Inferior parietal cortex (tissue), 1 donor: ENCODE data around the gene PAK1.
"Not testable (repeated sequence)": the region's sequence is repeated elsewhere in the genome, so short reads cannot be mapped to it uniquely, and the experiment has no call there.

Experiments
- DNase-seq: peaks from one replicate; pipeline ENCODE4 v3.0.0-alpha.2; 2016; ENCODE audit errors: extremely low spot score

PAK1 gene

DNA sequence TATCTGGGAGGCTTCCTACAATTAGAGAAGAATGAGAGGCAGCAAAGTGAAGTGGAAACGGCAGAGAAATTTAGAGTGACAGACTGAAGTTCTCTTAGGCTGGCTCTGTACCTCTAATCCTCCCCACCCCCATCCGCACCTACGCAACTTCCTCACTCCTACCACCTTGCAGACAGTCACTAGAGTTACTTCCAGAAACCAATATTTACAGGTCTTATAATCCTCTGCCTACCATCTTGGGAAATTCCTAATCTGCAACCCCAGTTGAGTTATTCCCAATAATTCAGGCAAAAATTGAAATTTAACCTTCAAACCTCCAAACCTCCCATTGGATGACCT, 71.7 kb downstream of the PAK1 start:
- no peak for DNase-seq

DNA sequence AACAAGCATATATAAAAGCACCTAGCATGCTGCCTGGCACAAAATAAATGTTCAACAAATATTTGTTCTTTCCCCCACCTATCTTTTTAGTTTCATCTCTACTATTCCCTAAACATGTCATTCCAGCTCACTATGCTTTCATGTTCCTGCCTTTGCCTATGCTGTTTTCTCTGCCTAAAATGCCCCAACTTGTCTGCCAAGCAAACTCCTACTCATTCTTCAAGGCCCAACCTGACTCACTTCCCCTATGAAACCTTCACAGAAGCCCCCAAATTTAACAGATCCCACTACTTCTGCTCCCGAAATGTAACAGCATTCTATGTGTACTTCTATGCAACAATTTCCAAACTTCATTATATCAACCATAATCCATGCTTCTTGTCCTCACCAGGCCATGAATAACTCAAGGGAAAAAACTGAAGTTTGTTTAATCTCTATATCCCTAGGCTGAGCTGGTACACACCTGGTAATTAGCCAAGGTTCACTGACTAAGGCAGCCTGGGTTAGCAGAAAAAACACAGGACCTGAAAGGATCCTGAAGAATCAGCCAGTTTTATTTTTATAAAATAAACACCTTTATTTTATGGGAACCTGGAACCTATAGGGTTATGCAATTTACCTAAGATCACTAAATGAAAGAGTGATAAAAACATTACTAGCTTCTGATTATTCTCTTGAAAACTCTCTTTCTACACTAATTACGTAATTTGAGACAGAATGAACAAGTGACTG, 72.2 kb downstream of the PAK1 start:
- no peak for DNase-seq

DNA sequence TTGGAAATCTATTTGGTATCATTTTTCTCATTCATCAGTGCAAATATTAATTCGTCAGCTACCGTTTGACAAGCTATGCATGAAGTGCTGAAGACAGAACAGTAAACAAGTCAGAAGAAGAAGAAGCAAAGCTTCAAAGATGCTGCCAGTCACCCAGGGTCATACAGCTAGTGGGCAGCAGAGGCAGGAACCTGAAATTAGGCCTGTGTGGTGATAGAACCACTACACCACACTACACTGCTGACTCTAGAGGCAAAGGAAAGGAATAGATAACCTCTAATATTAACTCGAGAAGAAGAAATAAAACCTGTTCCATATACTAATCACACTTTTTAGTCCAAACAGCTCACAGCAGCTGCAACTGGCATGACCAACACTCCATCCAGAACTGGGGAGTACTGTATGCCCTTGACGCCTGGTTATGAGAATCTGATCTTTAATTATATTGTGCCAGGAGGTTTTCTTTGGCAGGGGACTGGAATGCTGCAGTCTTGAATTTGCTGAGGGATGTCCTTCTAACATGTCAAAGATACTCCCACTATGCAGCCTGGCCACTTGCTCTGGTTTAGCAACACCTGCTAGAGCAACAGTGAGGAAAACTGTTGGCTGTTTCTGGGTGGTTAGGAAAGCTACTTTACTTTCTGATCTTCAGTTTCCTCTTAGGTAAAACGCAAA, 73.0 kb downstream of the PAK1 start:
- DNase-seq: no peak

DNA sequence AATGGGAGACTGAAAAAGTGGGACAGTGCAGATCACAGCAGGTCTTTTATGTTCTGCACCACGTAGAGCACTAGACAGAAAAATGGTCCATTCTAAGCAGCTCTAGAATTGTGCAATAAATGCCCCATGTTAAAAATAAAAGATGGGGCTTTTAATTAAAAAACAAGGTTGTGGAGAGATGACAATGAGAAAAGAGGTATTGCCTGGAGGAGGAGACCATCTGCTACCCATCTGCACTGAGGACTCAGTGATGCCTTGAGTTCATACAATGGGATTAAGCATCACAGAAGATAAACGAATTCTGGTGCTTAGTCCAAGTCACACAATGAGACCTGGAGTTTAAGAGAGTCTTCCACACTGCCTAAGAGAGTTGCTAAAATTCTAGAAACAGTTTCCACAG, 73.6 kb downstream of the PAK1 start:
- DNase-seq: no peak

DNA sequence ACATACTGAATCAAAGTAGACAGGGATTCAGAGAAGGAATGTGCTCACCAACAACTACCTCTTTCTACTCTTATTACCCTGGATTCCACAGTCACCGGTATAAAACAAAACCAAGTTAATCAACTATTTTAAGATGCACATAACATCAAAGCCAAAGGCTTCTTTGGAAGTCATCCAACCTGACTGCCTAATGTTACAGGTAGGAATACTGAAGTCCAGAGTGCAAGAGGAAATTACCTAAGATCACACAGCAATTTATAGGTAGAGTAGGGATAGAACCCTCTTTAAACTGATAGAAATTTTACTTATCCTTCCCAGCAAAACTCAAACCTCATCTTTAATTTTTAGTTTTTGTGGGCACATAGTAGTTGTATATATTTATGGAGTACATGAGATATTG, 76.3 kb downstream of the PAK1 start:
- no peak for DNase-seq

DNA sequence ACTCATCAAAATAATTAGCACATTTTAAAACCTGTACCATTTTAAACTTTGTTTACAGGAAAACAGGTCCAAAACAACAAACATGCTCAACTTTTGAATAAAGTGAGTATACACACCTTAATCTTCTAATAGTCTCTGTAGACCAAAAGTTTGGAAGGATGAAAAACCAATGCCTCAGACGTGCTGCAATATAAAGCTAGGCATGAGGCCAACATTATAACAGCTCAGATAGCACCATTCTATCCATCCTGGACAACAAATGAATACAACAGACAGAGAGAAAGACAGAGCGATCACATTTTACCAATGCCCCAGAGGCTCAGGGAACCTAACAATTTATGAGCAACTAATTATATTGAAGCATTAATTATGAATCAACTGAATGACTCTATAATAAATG, 77.0 kb downstream of the PAK1 start:
- DNase-seq: no peak

DNA sequence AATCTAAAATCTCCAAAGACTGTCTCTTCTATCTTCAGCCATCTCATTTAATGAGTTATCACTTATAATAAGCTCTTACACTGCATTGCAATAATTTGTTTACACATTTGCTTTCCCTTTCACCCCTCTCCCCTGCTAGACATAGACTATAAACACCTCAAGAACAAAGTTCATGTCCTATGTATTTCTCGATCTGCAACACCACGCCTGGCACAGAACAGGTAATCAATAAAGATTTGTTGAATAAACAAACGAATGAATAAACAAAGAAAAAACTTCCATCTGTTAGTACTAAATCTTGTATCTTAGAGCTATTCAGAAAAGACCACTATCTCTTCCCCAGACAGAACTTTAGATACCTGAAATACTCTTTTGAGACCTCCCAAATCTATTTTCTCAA, 77.6 kb downstream of the PAK1 start:
- DNase-seq: no peak

DNA sequence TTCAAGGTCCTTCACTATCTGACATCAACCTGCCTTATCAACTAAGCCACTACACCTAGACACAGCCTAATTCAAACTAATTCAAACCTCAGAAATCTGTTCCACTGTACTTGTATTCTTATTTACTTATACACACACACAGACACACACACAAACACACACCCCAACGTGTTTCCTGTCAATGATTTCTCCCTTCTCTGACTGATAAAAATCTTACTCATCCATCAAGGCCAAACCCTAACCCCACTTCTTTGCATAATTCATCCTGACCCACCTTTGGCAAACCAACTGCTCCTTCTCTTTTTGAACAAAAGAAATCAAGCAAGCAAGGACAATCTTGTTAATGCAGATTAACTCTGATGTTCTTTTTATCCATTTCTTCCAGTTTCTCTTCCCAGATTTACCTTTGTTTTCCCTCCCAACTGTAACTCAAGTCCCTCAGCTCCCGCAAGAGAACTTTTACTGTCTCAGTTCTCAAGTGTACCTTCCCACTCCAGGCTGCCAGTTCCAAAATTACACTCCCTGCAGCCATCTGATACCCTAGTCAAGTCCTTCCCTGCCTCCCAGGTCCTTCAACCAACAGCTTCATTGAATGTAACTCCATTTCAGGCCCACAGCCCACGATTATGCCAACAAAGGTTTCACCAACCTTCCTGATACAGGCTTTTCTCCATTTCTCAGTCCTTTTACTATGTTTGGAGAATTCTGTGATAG, 78.3 kb downstream of the PAK1 start:
- DNase-seq: no peak

DNA sequence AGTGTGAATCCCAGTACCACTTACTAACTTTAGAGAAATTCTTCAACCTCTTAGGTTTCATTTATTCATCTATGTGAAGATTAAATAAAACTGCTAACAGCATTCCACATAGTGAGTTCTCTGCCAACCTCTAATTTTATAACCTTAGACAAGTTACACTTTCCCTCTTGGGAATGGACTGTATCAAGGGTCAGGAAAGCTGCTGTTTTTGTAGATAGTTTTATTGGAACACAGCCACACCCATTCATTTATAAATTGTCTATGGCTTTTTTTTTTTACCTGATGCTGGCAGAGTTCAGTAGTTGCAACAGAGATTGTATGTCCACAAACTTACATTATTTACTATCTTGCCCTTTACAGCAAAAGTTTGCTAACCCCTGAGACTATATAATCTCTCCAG, 81.1 kb downstream of the PAK1 start:
- DNase-seq: no peak

DNA sequence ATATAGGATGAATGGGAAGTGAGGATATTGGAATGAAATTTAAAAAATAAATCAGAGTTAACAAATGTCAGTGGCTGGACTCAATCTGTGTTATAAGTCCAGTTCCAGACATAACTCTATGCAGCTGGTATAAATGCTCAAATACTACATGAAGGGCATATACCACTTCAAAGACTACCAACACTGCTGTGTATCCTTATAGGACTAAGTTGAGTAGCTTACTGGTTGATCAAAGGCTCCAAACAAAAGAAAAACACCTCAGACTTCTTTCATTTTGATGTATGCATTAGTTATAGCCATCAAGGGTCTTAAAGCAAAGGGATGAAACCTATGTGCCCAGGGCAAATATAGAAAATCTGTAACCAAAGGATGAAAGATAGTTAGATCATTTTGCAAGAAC, 86.2 kb downstream of the PAK1 start:
- no peak for DNase-seq

DNA sequence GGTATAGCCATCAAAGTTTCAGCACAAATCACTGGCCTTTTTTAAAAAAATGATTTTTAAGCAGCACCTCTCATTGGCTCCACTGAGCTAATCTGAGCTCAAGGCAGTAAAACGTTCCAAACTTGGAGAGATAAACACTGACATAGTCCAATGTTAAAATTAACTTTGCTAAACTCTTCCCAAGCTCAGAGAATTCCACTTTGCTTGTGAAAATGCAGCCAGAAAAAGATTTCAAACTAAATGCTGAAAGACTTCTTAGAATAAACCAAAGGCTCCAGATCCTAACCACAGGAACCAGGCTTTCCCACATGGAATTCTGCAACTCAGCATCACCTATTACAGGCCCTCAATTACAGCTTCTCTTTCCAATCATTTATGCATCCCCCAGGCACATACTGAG, 87.7 kb downstream of the PAK1 start:
- peak; percentile 52 for DNase-seq

DNA sequence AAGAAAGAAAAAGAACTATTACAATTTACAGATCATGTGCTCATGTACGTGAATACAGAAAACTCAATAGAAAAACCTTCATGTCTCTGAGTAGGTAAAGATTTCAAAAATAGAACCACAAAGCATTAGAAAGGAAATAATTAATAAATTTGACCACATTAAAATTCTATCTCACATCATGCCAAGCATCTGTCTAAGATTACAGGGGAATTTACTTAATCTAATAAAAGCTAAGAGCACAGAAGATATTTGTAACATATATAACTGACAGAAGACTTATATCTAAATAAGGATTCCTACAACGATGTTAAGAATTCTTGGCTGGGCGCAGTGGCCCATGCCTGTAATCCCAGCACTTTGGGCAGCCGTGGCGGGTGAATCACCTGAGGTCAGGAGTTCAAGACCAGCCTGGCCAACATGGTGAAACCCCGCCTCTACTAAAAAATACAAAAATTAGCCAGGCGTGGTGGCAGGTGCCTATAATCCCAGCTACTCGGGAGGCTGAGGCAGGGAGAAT, 88.6 kb downstream of the PAK1 start:
- not testable (repeated sequence) for DNase-seq

DNA sequence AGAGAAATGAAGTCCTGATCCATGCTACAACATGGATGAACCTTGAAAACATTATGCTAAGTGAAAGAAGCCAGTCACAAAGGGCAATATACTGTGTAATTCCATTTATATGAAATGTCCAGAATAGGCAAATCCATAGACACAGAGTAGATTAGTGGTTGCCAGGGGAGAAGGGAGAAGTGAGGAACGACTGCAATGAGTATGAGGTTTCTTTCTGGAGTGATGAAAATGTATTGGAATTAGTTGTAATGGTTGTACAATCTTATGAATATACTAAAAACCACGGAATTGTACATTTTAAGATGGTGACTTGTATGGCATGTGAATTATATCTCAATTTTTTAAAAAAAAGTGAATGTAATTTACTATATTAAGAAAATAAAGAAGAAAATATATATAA, 89.3 kb downstream of the PAK1 start:
- DNase-seq: no peak

DNA sequence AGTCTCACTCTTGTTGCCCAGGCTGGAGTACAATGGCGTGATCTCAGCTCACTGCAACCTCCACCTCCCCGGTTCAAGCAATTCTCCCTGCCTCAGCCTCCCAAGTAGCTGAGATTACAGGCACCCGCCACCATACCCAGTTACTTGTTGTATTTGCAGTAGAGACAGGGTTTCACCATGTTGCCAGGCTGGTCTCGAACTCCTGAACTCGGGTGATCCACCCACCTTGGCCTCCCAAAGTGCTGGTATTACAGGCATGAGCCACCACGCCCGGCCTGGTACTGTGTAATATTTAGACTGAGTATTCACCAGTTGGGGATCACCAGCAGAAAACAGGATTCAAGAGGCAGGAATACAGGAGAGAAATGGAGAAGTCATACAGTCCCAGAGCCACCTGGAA, 90.5 kb downstream of the PAK1 start:
- DNase-seq: not testable (repeated sequence)

DNA sequence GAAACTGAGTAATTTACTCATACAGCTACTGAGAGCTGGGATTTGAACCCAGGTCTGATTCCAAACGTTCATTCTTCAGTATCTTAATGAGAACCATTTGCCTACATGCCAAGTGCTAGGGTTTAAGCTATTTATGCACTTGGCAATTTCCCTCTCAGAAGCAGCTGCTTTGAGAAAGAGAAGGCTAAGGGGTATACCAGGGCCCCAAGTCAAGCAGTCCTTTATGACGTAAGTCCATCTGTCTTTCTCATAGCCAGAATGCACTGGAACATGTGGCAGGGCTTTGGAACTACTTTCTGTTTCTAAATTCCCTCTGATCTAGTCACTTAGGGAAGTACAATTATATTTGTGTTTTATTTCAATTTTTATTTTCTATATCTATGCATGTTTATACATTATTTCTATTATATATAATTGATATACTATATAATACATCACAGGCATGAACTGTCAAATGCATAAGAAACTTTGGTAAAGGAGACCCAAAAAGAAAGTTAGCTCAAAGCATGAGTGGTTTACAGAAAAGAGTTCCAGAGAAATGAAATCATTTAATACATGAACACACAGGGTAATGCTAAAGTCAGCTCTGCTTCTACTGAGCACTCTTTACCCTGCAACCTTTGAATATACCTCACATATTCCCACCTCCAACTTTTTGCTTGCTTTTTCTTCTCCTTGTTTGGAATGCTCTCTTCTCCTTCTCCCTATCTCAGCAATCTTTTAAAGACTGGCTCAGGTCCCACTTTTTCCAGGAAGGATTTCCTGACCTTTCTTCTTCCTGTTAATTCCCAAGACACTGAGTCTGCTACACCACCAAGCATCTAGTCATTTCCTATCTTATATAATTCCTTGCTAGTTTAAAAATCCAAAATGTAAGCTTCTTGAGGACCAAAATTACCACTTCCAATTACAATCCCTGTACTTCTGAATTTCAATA, 91.9 kb downstream of the PAK1 start:
- DNase-seq: no peak

DNA sequence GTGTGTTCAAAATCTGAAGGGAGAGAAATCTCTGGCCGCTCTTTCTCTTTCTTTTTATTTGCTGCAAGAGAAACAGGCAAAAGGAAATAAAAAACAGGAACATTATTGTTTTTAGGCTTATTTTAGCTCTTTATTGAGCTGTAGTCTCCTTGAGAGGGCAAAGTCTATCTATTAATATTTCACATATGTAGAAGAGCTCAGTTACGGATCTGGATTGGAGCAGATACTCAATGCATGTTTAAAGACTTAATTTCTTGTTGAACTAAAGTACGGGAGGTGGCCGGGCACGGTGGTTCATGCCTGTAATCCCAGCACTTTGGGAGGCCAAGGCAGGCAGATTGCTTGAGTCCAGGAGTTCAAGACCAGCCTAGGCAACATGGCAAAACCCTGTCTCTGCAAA, 94.0 kb downstream of the PAK1 start:
- no peak for DNase-seq

DNA sequence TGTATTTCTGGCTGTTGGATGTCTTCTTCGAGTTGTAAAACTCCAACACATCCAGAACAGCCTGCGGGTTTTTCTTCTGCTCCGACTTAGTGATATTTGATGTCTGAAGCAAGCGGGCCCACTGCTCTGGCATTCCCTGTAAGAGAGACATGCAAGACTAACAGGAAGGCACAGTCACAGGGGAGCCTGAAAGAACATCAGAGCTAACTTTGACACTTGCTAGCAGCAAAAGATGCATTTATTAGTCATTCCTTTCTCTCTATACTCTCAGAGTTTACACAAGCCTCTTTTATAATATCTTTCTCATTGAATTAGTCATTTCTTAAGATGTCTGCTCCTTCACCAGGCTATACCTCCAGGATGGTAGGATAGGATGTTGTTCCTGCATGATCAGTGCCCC, 94.6 kb downstream of the PAK1 start:
- DNase-seq: no peak

DNA sequence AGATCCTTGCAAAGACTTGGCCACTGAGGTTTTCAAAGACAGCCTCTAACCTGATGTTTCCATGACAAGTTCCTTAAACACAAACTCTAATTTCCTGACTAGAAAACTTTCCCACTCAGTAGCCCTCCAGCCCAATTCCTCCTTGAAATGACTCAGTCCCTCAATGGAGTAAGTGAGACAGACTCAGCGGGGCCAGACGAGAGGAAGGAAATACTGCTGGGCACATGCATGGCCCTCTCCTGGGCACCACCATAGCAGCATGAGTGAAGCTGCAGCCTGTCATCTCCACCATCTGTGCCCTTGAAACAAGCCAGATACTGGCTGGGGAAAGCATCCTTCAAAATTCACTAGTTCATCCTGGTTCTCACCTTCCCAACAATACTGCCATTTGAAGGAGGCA, 96.2 kb downstream of the PAK1 start:
- DNase-seq: no peak

DNA sequence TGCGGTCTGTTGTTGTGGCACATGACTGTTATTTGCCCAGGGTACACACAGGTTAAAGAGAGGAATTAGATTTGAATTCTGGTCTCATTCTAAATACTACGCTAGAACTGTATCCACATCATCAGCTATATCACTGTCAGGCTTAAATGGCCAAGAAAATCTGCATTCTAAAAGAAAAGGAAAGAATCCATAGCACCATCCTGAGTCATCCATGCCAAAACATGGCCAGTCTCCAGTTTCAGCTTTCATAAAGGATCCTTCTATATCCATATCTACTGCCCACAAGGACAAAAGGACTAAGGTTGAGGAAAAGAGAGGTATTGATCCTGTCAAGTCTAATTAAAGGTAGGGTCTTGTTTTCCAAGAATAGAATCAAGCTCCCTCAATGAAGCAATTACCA, 98.8 kb downstream of the PAK1 start:
- DNase-seq: no peak

DNA sequence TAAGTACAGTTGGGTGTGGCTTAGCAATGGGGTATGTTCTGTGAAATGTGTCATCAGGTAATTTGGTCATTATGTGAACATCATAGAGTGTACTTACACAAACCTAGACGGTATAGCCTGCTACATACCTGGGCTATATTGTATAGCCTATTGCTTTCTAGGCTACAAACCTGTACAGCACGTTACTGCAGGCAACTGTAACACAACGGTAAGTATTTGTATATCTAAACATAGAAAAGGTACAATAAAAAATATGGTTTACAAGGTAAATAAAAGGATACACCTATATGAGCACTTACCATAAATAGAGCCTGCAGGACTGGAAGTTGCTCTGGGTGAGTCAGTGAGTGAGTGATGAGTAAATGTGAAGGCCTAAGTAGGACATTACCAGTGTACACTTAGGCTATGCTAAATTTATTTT, 99.3 kb downstream of the PAK1 start:
- DNase-seq: no peak

DNA sequence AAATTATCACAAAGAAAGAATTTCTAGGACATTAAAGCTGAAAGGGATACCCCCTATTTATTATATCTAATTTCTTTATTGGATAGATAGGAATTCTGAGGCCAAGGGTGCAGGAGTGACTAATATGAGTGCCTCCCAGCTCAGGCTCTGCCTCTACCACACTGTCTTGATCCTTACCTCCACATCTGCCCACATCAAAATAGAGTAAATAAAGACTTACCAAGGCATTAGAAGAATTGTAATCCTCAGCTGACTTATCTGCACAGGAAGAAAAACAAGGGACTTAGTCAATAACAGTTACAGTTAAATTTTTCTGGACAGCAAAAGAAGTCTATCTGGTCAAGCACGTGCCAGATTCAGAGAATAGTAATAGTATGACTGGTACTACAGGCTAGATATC, 99.8 kb downstream of the PAK1 start:
- DNase-seq: no peak

DNA sequence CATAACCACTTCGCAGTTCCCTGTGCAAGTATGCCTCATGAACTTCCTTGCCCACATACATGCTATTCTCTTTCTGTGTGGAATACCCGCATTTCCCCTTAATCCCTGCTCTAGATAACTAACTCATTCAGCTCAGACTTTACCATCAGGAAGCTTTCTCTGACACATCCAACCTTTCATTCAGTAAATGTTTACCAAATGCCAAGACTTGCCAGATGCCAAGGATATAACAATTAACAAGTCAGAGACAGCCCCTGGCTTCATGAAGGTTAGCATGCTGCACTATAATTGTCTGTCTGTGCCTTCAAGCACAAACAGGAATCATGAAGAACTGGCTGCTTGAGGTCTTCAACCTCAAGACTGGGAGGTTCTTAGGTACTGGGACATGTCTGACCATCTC, 101.2 kb downstream of the PAK1 start:
- DNase-seq: no peak
